Upper lobe of left lung (tissue), 6 donors: Measurements from ENCODE around the gene GJB4. TPM values are rescaled to one million over a fixed set of nuclear protein-coding genes. Genes with fewer than 3 reads are reported as not detected.

Experiments used
- ATAC-seq, 2 donors: fragments of 200-7000 bp; cut with Tn5 transposase; one replicate each; pipeline ENCODE4 v1.9.1; 2022; ENCODE audit warnings: mild to moderate bottlenecking in 2 of 2, moderate library complexity in 2 of 2; ENCODE audit not compliant: low FRiP score in 2 of 2
- DNase-seq, 2 donors: peaks; one replicate each; pipeline ENCODE4 v3.0.0-alpha.2; 2019 to 2020
- H3K27ac ChIP-seq, 4 donors: fragments of 200-600 bp; sonication (generic); one replicate each; pipeline ENCODE4 v1.5.1; 2016 to 2019
- H3K27me3 ChIP-seq, 4 donors: fragments of 200-600 bp; sonication (generic); one replicate each; pipeline ENCODE4 v1.5.1; 2017 to 2019
- H3K36me3 ChIP-seq, 4 donors: fragments of 200-600 bp; sonication (generic); one replicate each; pipeline ENCODE4 v1.5.1; 2016 to 2019
- H3K4me1 ChIP-seq, 4 donors: fragments of 200-600 bp; sonication (generic); one replicate each; pipeline ENCODE4 v1.5.1; 2018 to 2019
- H3K4me3 ChIP-seq, 4 donors: fragments of 200-600 bp; sonication (generic); one replicate each; pipeline ENCODE4 v1.5.1; 2017 to 2019; ENCODE audit warnings: mild to moderate bottlenecking in 2 of 4, moderate library complexity in 1 of 4
- H3K9me3 ChIP-seq, 4 donors: fragments of 200-600 bp; sonication (generic); one replicate each; pipeline ENCODE4 v1.5.1; 2018 to 2019
- EP300 ChIP-seq, 4 donors: sonication (generic); formaldehyde crosslinking; IDR thresholded peaks; one replicate each; pipeline ENCODE4 v1.5.1; 2017; ENCODE audit warnings: antibody characterized with exemption in 4 of 4, control low read depth in 2 of 4
- POLR2A ChIP-seq, 4 donors: fragments of 450-650 bp; IDR thresholded peaks; one replicate each; pipeline ENCODE4 v1.5.1; 2016 to 2017; ENCODE audit warnings: antibody characterized with exemption in 4 of 4, mild to moderate bottlenecking in 2 of 4
- POLR2AphosphoS5 ChIP-seq, 2 donors: sonication (generic); formaldehyde crosslinking; IDR thresholded peaks; one replicate each; pipeline ENCODE4 v1.5.1; 2017; ENCODE audit warnings: antibody characterized with exemption in 2 of 2
- WGBS, 2 donors: methylation state at CpG; one replicate each; pipeline ENCODE4 v1.1.5; 2017 to 2018; 5-methylcytosine and 5-hydroxymethylcytosine counted together
- total RNA-seq, 6 donors: library from RNA; depleted of rRNA in 4 of 6; stranded (reverse); fragments of >200 nt in 4 of 6; gene quantifications; one replicate each; pipeline versions ENCODE4 v1.1.0 to v1.2.1, GENCODE V29; 2016 to 2021
- TF ChIP-seq, protein P1 (sequence below), 6 experiments: fragments of 450-650 bp in 4 of 6; fragments of 200-600 bp in 2 of 6; sonication (generic) in 2 of 6; IDR thresholded peaks; one replicate each; pipeline ENCODE4 v1.5.1; 2016 to 2019; ENCODE audit warnings: antibody characterized with exemption in 6 of 6
- donor health status: DM: no; HTN: no; CAD: no; lungs with moderate emphysema.
- donor health status: DM: no; HTN: yes; CAD: no; lungs with severe emphysema.

Gene GJB4
- total RNA-seq, 6 donors from 2014 or later: not detected

GRCh38 chr1:34795916-34796315 is 36.4 kb downstream of the GJB4 start:
- peak overlapping the region in 3 of 4 donors; percentile 14 to 86 (median 86) for H3K27ac ChIP-seq

GRCh38 chr1:34796990-34797389 is 37.5 kb downstream of the GJB4 start:
- ATAC-seq: no peak
- H3K27ac ChIP-seq: peak overlapping the region in 3 of 4 donors; percentile 32 to 86 (median 86)
- peak overlapping the region in 3 of 4 donors; percentile 46 to 55 (median 53) for H3K4me3 ChIP-seq
- no peaks in the 10 kb centered on the region for H3K9me3 ChIP-seq
- H3K4me1 ChIP-seq: peaks cover 0 to 13% (median 6%) of the 10 kb centered on the region in 4 donors
- H3K27me3 ChIP-seq: peaks cover 0 to 5% (median 0%) of the 10 kb centered on the region in 4 donors
- 71 to 90% methylated on average over 6 of the region's 6 CpGs for WGBS, 2 donors
- TF ChIP-seq POLR2A (IDR thresholded peaks at IDR 0.05): no peak
- TF ChIP-seq POLR2AphosphoS5 (IDR thresholded peaks at IDR 0.05): no peak
- TF ChIP-seq, protein P1, sequence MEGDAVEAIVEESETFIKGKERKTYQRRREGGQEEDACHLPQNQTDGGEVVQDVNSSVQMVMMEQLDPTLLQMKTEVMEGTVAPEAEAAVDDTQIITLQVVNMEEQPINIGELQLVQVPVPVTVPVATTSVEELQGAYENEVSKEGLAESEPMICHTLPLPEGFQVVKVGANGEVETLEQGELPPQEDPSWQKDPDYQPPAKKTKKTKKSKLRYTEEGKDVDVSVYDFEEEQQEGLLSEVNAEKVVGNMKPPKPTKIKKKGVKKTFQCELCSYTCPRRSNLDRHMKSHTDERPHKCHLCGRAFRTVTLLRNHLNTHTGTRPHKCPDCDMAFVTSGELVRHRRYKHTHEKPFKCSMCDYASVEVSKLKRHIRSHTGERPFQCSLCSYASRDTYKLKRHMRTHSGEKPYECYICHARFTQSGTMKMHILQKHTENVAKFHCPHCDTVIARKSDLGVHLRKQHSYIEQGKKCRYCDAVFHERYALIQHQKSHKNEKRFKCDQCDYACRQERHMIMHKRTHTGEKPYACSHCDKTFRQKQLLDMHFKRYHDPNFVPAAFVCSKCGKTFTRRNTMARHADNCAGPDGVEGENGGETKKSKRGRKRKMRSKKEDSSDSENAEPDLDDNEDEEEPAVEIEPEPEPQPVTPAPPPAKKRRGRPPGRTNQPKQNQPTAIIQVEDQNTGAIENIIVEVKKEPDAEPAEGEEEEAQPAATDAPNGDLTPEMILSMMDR (IDR thresholded peaks at IDR 0.05): no peak
- no peak for TF ChIP-seq EP300 (IDR thresholded peaks at IDR 0.05)
- no peak for DNase-seq
- H3K36me3 ChIP-seq: peaks cover 0 to 7% (median 3%) of the 10 kb centered on the region in 4 donors

More at GRCh38 chr1:34795916-34796315, 36.4 kb downstream of the GJB4 start:
- DNase-seq (no peak), ATAC-seq (no peak)
- peaks cover 0 to 7% (median 3%) of the 10 kb centered on the region in 4 donors for H3K36me3 ChIP-seq
- H3K4me1 ChIP-seq: peaks cover 0 to 13% (median 6%) of the 10 kb centered on the region in 4 donors
- H3K27me3 ChIP-seq: peaks cover 0 to 7% (median 0%) of the 10 kb centered on the region in 4 donors
- H3K4me3 ChIP-seq: peak overlapping the region in 3 of 4 donors; percentile 46 to 55 (median 53)
- TF ChIP-seq EP300 (IDR thresholded peaks at IDR 0.05) (no peak), POLR2A (IDR thresholded peaks at IDR 0.05) (no peak), POLR2AphosphoS5 (IDR thresholded peaks at IDR 0.05) (no peak)
- TF ChIP-seq, protein P1 (IDR thresholded peaks at IDR 0.05): no peak
- 65 to 77% methylated on average over 6 of the region's 6 CpGs for WGBS, 2 donors
- peaks cover 0 to 3% (median 0%) of the 10 kb centered on the region in 4 donors for H3K9me3 ChIP-seq

GRCh38 chr1:34800214-34800613 is 40.7 kb downstream of the GJB4 start:
- 74 to 94% methylated on average over 6 of the region's 6 CpGs for WGBS, 2 donors
- Histone ChIP-seq H3K27ac (no peak overlapping the region), H3K36me3 (no peaks in the 10 kb centered on the region), H3K4me3 (no peak overlapping the region), H3K4me1 (no peaks in the 10 kb centered on the region), H3K27me3 (no peaks in the 10 kb centered on the region), H3K9me3 (no peaks in the 10 kb centered on the region)
- ATAC-seq (no peak), DNase-seq (no peak)
- TF ChIP-seq, protein P1 (IDR thresholded peaks at IDR 0.05): no peak
- TF ChIP-seq POLR2AphosphoS5 (IDR thresholded peaks at IDR 0.05) (no peak), EP300 (IDR thresholded peaks at IDR 0.05) (no peak), POLR2A (IDR thresholded peaks at IDR 0.05) (no peak)

DNA sequence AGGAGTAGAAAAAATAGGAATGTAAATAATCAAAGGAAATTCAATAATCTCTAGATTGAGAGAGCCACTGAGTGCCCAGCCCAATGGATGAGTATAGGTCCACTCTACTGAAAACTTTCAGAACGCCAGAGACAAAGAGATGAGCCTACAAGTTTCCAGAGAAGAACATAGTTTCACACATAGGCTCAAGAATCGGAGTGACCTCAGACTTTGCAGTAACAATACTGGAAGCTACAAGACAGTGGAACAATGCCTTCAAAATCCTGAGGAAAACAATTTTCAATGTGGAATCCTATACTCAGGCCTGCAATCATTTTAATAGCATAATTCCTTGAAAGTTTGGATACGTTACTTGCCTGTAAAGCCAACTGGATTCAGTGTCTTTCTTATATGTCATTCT is 44.2 kb downstream of the GJB4 start:
- Histone ChIP-seq H3K4me3 (no peak overlapping the region), H3K4me1 (no peaks in the 10 kb centered on the region), H3K27ac (no peak overlapping the region), H3K27me3 (no peaks in the 10 kb centered on the region), H3K36me3 (no peaks in the 10 kb centered on the region), H3K9me3 (no peaks in the 10 kb centered on the region)
- DNase-seq (no peak), ATAC-seq (no peak)
- WGBS, 2 donors: 96% methylated on average over 3 of the region's 3 CpGs
- TF ChIP-seq, protein P1 (IDR thresholded peaks at IDR 0.05): no peak
- TF ChIP-seq POLR2A (IDR thresholded peaks at IDR 0.05): no peak
- no peak for TF ChIP-seq EP300 (IDR thresholded peaks at IDR 0.05)

GRCh38 chr1:34806396-34806795 is 46.9 kb downstream of the GJB4 start:
- 72 to 81% methylated on average over 3 of the region's 3 CpGs for WGBS, 2 donors
- TF ChIP-seq POLR2A (IDR thresholded peaks at IDR 0.05) (no peak), EP300 (IDR thresholded peaks at IDR 0.05) (no peak), POLR2AphosphoS5 (IDR thresholded peaks at IDR 0.05) (no peak)
- TF ChIP-seq, protein P1 (IDR thresholded peaks at IDR 0.05): no peak

More at GRCh38 chr1:34806396-34806795, 46.9 kb downstream of the GJB4 start:
- Histone ChIP-seq H3K27me3 (no peaks in the 10 kb centered on the region), H3K4me1 (no peaks in the 10 kb centered on the region), H3K4me3 (no peak overlapping the region), H3K9me3 (no peaks in the 10 kb centered on the region), H3K27ac (no peak overlapping the region), H3K36me3 (no peaks in the 10 kb centered on the region)
- ATAC-seq (no peak), DNase-seq (no peak)
